Fibroblast of lung (primary cell): ENCODE results near the gene NFATC4.

ENCODE experiments used
- EZH2 ChIP-seq: IDR thresholded peaks from 2 replicates; pipeline ENCODE4 v1.5.1; 2012; ENCODE audit warnings: low read length, control low read depth, mild to moderate bottlenecking; ENCODE audit errors: missing control alignments
- TF ChIP-seq, protein P1 (sequence below), 2 donors: IDR thresholded peaks in 1 of 2; conservative IDR thresholded peaks in 1 of 2; 1 replicate in 1 of 2; 2 replicates in 1 of 2; pipeline ENCODE4 v1.5.1; 2011 to 2012; ENCODE audit warnings: low read length in 2 of 2, control low read depth in 1 of 2, inconsistent platforms in 1 of 2, low read depth in 1 of 2, mild to moderate bottlenecking in 1 of 2

DNA sequence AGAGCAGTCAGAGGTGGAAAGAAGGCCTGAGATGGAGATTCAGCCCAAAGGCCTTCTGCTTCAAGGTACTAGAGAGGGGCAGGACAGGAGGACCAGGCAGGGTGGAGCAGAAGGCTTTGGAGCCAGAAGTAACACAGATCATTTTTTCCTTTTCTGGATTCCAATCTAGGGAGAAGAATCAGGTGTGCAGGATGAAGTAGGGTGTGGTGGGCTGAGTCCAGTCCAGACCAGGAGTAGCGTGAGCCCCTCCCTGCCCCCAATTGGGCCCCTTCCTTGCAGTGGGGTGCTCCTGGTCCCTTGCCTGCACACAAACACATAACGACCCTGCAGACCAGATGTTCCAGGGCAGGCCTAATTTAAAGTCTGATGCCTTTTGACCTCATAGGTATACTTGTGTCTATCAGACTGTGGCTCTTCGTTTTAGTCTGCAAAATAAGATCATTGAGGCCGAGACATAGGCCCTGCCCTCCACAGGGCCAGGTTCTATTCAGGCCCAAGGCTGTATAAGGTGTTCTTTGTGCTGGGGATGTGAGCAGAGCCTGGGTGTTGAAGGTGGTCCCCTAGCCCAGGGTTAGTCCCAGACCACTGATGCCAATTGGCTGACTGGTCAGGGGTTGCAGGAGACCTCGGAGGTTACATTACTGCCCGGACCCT, 29.8 kb downstream of the NFATC4 start:
- no peak for TF ChIP-seq EZH2
- TF ChIP-seq, protein P1, sequence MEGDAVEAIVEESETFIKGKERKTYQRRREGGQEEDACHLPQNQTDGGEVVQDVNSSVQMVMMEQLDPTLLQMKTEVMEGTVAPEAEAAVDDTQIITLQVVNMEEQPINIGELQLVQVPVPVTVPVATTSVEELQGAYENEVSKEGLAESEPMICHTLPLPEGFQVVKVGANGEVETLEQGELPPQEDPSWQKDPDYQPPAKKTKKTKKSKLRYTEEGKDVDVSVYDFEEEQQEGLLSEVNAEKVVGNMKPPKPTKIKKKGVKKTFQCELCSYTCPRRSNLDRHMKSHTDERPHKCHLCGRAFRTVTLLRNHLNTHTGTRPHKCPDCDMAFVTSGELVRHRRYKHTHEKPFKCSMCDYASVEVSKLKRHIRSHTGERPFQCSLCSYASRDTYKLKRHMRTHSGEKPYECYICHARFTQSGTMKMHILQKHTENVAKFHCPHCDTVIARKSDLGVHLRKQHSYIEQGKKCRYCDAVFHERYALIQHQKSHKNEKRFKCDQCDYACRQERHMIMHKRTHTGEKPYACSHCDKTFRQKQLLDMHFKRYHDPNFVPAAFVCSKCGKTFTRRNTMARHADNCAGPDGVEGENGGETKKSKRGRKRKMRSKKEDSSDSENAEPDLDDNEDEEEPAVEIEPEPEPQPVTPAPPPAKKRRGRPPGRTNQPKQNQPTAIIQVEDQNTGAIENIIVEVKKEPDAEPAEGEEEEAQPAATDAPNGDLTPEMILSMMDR (conservative IDR thresholded peaks at IDR 0.05 in 1 of 2, IDR thresholded peaks at IDR 0.05 in 1 of 2; ENCODE audit: low read depth in 1 of 2, low read length in 2 of 2): no peak
